Karpas-422 (cell line): Measurements from ENCODE around the gene CERS2. TPM values are rescaled to one million over a fixed set of nuclear protein-coding genes. Genes with fewer than 3 reads are reported as not detected.

Experiments
- DNase-seq: peaks from one replicate; pipeline ENCODE4 v3.0.0-alpha.2; 2015
- H2AFZ ChIP-seq: fragments of 200-600 bp; sonication (generic); 2 replicates; pipeline ENCODE4 v1.6.1; 2014; ENCODE audit warnings: antibody characterized with exemption, low read length, mixed read lengths
- H3K27ac ChIP-seq: fragments of 200-600 bp; sonication (generic); 2 replicates; pipeline ENCODE4 v1.5.1; 2014; ENCODE audit warnings: mild to moderate bottlenecking, low read length, moderate library complexity
- H3K27me3 ChIP-seq: fragments of 200-600 bp; sonication (generic); 2 replicates; pipeline ENCODE4 v1.6.1; 2014; ENCODE audit warnings: low read length, mixed read lengths
- H3K36me3 ChIP-seq: fragments of 200-600 bp; sonication (generic); 2 replicates; pipeline ENCODE4 v1.6.1; 2014; ENCODE audit warnings: low read length, mixed read lengths; ENCODE audit not compliant: insufficient read depth
- H3K4me1 ChIP-seq: fragments of 200-600 bp; sonication (generic); 2 replicates; pipeline ENCODE4 v1.6.1; 2014; ENCODE audit warnings: mild to moderate bottlenecking, low read length, mixed read lengths
- H3K4me2 ChIP-seq: fragments of 200-600 bp; sonication (generic); 2 replicates; pipeline ENCODE4 v1.6.1; 2014; ENCODE audit warnings: low read length, low read depth, mild to moderate bottlenecking; ENCODE audit not compliant: poor library complexity, severe bottlenecking
- H3K4me3 ChIP-seq: fragments of 200-600 bp; sonication (generic); 2 replicates; pipeline ENCODE4 v1.5.1; 2014; ENCODE audit warnings: mild to moderate bottlenecking, antibody characterized with exemption, low read length, mixed read lengths
- H3K79me2 ChIP-seq: fragments of 200-600 bp; sonication (generic); 2 replicates; pipeline ENCODE4 v1.6.1; 2014; ENCODE audit warnings: mild to moderate bottlenecking, low read length, mixed read lengths
- H3K9ac ChIP-seq: fragments of 200-600 bp; sonication (generic); 2 replicates; pipeline ENCODE4 v1.6.0; 2014; ENCODE audit warnings: low read length
- H3K9me2 ChIP-seq: fragments of 200-600 bp; sonication (generic), shearing (Covaris generic); replicated peaks from 2 replicates; pipeline ENCODE4 v1.6.0; 2014; ENCODE audit warnings: mild to moderate bottlenecking, low read length, moderate library complexity; ENCODE audit not compliant: insufficient read depth
- H3K9me3 ChIP-seq: fragments of 300-700, 200-600 bp; sonication (generic); 2 replicates; pipeline ENCODE4 v1.6.1; 2014; ENCODE audit warnings: low read length, mixed read lengths
- H4K20me1 ChIP-seq: fragments of 200-600 bp; sonication (generic); 2 replicates; pipeline ENCODE4 v1.6.1; 2014; ENCODE audit warnings: mild to moderate bottlenecking, antibody characterized with exemption, low read length, low read depth; ENCODE audit not compliant: insufficient read depth
- total RNA-seq: library from RNA; depleted of rRNA; stranded (reverse); fragments of >200 nt; shearing (Covaris generic); gene quantifications from 2 replicates; pipeline ENCODE4 v1.2.3, GENCODE V29; 2014; ENCODE audit warnings: low replicate concordance

CERS2 gene
- total RNA-seq, 1 experiment from 2014 or later = 140 TPM

GRCh38 chr1:151008244-151009205, 33.9 kb upstream of the CERS2 start, which contains the start of gene PRUNE1:
PRUNE1 (plus strand) TSS chr1:151008449; CDS start chr1:151008633, 184 bp downstream.
- Histone ChIP-seq H3K36me3 (no peaks in the 10 kb centered on the region), H3K27ac (peak within 1 kb of the TSS; percentile 29; the same call in 1 of the 2 replicates), H3K9me3 (no peaks in the 10 kb centered on the region), H2AFZ (peak within 1 kb of the TSS; percentile 84), H4K20me1 (no peaks in the 10 kb centered on the region), H3K4me3 (peak within 1 kb of the TSS; percentile 91), H3K79me2 (peaks cover 56% of the 10 kb centered on the region), H3K9me2 (no peaks in the 10 kb centered on the region), H3K9ac (peak within 1 kb of the TSS; percentile 95), H3K27me3 (no peaks in the 10 kb centered on the region), H3K4me1 (peaks cover 61% of the 10 kb centered on the region), H3K4me2 (peak within 1 kb of the TSS; percentile 89)
- peak; percentile 99 for DNase-seq

- no peaks in the 10 kb centered on the region for H3K9me2 ChIP-seq
- peak overlapping the region; percentile 91 for H3K4me3 ChIP-seq
- no peak for DNase-seq
- H3K4me1 ChIP-seq = peaks cover 67% of the 10 kb centered on the region
- no peaks in the 10 kb centered on the region for H3K27me3 ChIP-seq
- peak overlapping the region; percentile 50; the same call in 1 of the 2 replicates for H2AFZ ChIP-seq
- peak overlapping the region; percentile 29; the same call in 1 of the 2 replicates for H3K27ac ChIP-seq
- H3K9ac ChIP-seq = peak overlapping the region; percentile 95
- H3K79me2 ChIP-seq = peaks cover 50% of the 10 kb centered on the region
- H3K9me3 ChIP-seq = no peaks in the 10 kb centered on the region
- H3K4me2 ChIP-seq = peak overlapping the region; percentile 89
- H4K20me1 ChIP-seq = no peaks in the 10 kb centered on the region
- H3K36me3 ChIP-seq = no peaks in the 10 kb centered on the region
Measured at GRCh38 chr1:151007853-151008243, 33.2 kb upstream of the CERS2 start.

- Histone ChIP-seq H3K9ac (peak within 1 kb of the TSS; percentile 95), H3K9me3 (no peaks in the 10 kb centered on the region), H2AFZ (peak within 1 kb of the TSS; percentile 86), H3K4me1 (peaks cover 67% of the 10 kb centered on the region), H3K4me3 (peak within 1 kb of the TSS; percentile 91), H3K79me2 (peaks cover 40% of the 10 kb centered on the region), H3K9me2 (no peaks in the 10 kb centered on the region), H3K27ac (peak within 1 kb of the TSS; percentile 60), H4K20me1 (no peaks in the 10 kb centered on the region), H3K4me2 (peak within 1 kb of the TSS; percentile 92), H3K36me3 (no peaks in the 10 kb centered on the region), H3K27me3 (no peaks in the 10 kb centered on the region)
- DNase-seq = peak; percentile 89
Measured at GRCh38 chr1:151006327-151007052, 31.9 kb upstream of the CERS2 start, which contains the start of gene MINDY1. MINDY1 (minus strand) TSS chr1:151006902; CDS start chr1:151002617, 4,285 bp downstream.

GRCh38 chr1:151005729-151006319, 31.2 kb upstream of the CERS2 start:
- H3K4me3 ChIP-seq = peak overlapping the region; percentile 73
- DNase-seq = no peak
- H3K9ac ChIP-seq = peak overlapping the region; percentile 75
- peak overlapping the region; percentile 60 for H3K27ac ChIP-seq
- no peaks in the 10 kb centered on the region for H3K36me3 ChIP-seq
- peaks cover 61% of the 10 kb centered on the region for H3K4me1 ChIP-seq
- H4K20me1 ChIP-seq = no peaks in the 10 kb centered on the region
- H3K9me3 ChIP-seq = no peaks in the 10 kb centered on the region
- no peaks in the 10 kb centered on the region for H3K27me3 ChIP-seq
- H3K4me2 ChIP-seq = peak overlapping the region; percentile 92
- H3K9me2 ChIP-seq = no peaks in the 10 kb centered on the region
- H3K79me2 ChIP-seq = peaks cover 33% of the 10 kb centered on the region
- peak overlapping the region; percentile 86 for H2AFZ ChIP-seq

- Histone ChIP-seq H3K9ac (peak overlapping the region; percentile 3; the same call in 1 of the 2 replicates), H3K27me3 (no peaks in the 10 kb centered on the region), H3K4me2 (peak overlapping the region; percentile 46), H3K79me2 (peaks cover 9% of the 10 kb centered on the region), H2AFZ (no peak overlapping the region), H3K4me1 (peaks cover 44% of the 10 kb centered on the region), H4K20me1 (no peaks in the 10 kb centered on the region), H3K9me2 (no peaks in the 10 kb centered on the region), H3K4me3 (no peak overlapping the region), H3K9me3 (no peaks in the 10 kb centered on the region), H3K36me3 (no peaks in the 10 kb centered on the region), H3K27ac (no peak overlapping the region)
- DNase-seq = no peak
Measured at GRCh38 chr1:151003180-151003579, 28.5 kb upstream of the CERS2 start.

GRCh38 chr1:151002611-151003010, 28.0 kb upstream of the CERS2 start:
- Histone ChIP-seq H3K27ac (no peak overlapping the region), H3K4me1 (peaks cover 39% of the 10 kb centered on the region), H3K9ac (no peak overlapping the region), H3K27me3 (no peaks in the 10 kb centered on the region), H3K9me3 (no peaks in the 10 kb centered on the region), H3K9me2 (no peaks in the 10 kb centered on the region), H3K79me2 (peaks cover 9% of the 10 kb centered on the region), H3K36me3 (no peaks in the 10 kb centered on the region), H4K20me1 (no peaks in the 10 kb centered on the region), H3K4me3 (no peak overlapping the region), H2AFZ (no peak overlapping the region), H3K4me2 (no peak overlapping the region)
- DNase-seq = no peak

- no peak for DNase-seq
- Histone ChIP-seq H3K9me2 (no peaks in the 10 kb centered on the region), H3K9me3 (no peaks in the 10 kb centered on the region), H3K79me2 (peaks cover 9% of the 10 kb centered on the region), H3K4me1 (peaks cover 36% of the 10 kb centered on the region), H4K20me1 (no peaks in the 10 kb centered on the region), H3K9ac (no peak overlapping the region), H3K4me3 (no peak overlapping the region), H3K27ac (no peak overlapping the region), H3K27me3 (no peaks in the 10 kb centered on the region), H3K36me3 (no peaks in the 10 kb centered on the region), H3K4me2 (no peak overlapping the region), H2AFZ (no peak overlapping the region)
Measured at GRCh38 chr1:151002051-151002450, 27.4 kb upstream of the CERS2 start.
